Smooth muscle cell of the pulmonary artery (primary cell): ENCODE measurements around the gene REG1A. TPM values are rescaled to one million over a fixed set of nuclear protein-coding genes. Genes with fewer than 3 reads are reported as not detected.

Experiments used
- total RNA-seq: library from RNA; depleted of rRNA; stranded (reverse); fragments of >200 nt; gene quantifications from 2 replicates; pipeline ENCODE4 v1.2.3, GENCODE V29; 2014

The REG1A gene
- not detected in 2 replicates for total RNA-seq

DNA sequence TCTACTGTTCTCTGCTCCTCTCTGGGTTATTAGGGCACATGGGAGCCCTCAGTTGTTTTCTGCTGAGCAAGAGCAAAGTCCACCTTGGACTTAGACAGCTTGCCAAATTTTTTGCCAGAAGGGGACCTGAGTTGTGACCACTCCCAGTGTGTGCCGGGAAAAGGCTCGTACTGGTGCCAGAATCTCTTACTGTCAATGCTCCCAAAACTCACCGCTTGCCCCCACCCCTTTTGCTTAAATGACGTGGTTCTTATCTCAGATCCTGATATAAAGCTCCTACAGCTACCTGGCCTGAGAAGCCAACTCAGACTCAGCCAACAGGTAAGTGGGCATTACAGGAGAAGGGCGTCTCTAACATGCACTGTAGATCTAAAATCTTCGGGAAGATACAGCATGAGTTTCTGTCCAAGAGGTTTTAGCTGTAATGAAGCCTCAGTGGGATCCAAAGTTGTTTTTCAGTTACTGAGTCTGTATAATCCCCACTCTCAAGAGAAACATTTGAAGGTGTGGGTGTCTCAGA lies at the start of gene REG1A:
Gene REG1A, plus strand, starts transcription at position 295 of the 520 bp plus-strand sequence. CDS start 374 bp downstream, outside the sequence.

DNA sequence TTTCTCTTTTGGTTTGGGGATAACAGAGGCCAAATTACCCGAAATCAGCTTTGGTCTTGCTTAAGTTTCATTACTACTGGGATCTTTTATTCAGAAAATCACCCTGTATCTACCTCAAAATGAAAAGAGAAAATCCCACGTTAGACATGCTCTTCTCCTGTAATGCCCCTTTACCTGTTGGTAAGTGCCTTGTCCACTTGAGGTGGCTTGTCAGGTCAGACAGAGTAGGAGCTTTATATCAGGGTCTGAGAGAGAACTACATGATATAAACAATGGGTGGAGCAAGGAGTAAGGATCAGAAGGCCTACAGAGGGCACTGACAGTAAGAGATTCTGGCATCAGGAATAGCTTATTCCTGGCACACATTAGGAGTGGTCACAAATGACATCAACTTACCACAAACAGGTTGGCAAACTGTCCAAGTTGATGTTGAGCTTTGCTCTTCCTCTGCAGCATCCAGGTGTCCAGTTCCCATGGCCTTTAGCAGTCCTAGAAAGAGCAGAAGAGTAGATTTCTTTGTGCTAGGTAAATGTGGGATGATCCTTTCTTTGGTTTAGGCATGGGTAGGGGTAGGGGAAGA lies 32.4 kb upstream of the REG1A start, which contains the start of gene REG1B:
Gene REG1B, minus strand, starts transcription at position 209 of the 580 bp plus-strand sequence. CDS start 381 bp downstream, outside the sequence.

GRCh38 chr2:79159653-79160052 lies 39.4 kb downstream of the REG1A start, which contains the start of gene REG3A:
TSS of gene REG3A (minus strand) at chr2:79159753. CDS start at chr2:79159405, 348 bp downstream.

Other genes starting within 250 kb of the REG1A start
- not detected in 2 replicates for gene REG3G, start 94.8 kb upstream of the REG1A start, total RNA-seq
- not detected in 2 replicates for gene REG1B, start 32.5 kb upstream of the REG1A start, total RNA-seq
- not detected in 2 replicates for gene REG3A, start 39.3 kb downstream of the REG1A start, total RNA-seq